ENCODE measurements around the gene KLF15.

Gene KLF15

GRCh38 chr3:126317029-126317996 lies 39.9 kb downstream of the KLF15 start:
- Histone ChIP-seq H3K4me1 (ENCODE audit: control insufficient read depth, insufficient read depth, low read length) (peaks cover 2% of the 10 kb centered on the region), H3K36me3 (ENCODE audit: control insufficient read depth in 2 of 2, insufficient read depth in 2 of 2, low read length in 2 of 2) (no peaks in the 10 kb centered on the region), H3K4me3 (ENCODE audit: low read length in 2 of 2) (no peak overlapping the region), H3K9ac (ENCODE audit: low read length in 2 of 2) (no peak overlapping the region), H3K27ac (ENCODE audit: low read length) (no peak overlapping the region), H3K27me3 (ENCODE audit: control insufficient read depth in 1 of 2, insufficient read depth in 2 of 2, low read length in 2 of 2) (no peaks in the 10 kb centered on the region), H3K9me3 (ENCODE audit: control insufficient read depth in 2 of 2, low read length in 2 of 2) (no peaks in the 10 kb centered on the region)

GRCh38 chr3:126316501-126316939 lies 40.7 kb downstream of the KLF15 start:
- peaks cover 2% of the 10 kb centered on the region for H3K4me1 ChIP-seq (ENCODE audit: control insufficient read depth, insufficient read depth, low read length)
- H3K36me3 ChIP-seq (ENCODE audit: control insufficient read depth in 2 of 2, insufficient read depth in 2 of 2, low read length in 2 of 2), result no peaks in the 10 kb centered on the region
- no peak overlapping the region for H3K9ac ChIP-seq (ENCODE audit: low read length in 2 of 2)
- H3K9me3 ChIP-seq (ENCODE audit: control insufficient read depth in 2 of 2, low read length in 2 of 2), result no peaks in the 10 kb centered on the region
- H3K27ac ChIP-seq (ENCODE audit: low read length), result no peak overlapping the region
- no peaks in the 10 kb centered on the region for H3K27me3 ChIP-seq (ENCODE audit: control insufficient read depth in 1 of 2, insufficient read depth in 2 of 2, low read length in 2 of 2)
- no peak overlapping the region for H3K4me3 ChIP-seq (ENCODE audit: low read length in 2 of 2)

GRCh38 chr3:126316031-126316461 lies 41.2 kb downstream of the KLF15 start:
- Histone ChIP-seq H3K4me1 (ENCODE audit: control insufficient read depth, insufficient read depth, low read length) (peaks cover 2% of the 10 kb centered on the region), H3K4me3 (ENCODE audit: low read length in 2 of 2) (no peak overlapping the region), H3K36me3 (ENCODE audit: control insufficient read depth in 2 of 2, insufficient read depth in 2 of 2, low read length in 2 of 2) (no peaks in the 10 kb centered on the region), H3K9me3 (ENCODE audit: control insufficient read depth in 2 of 2, low read length in 2 of 2) (no peaks in the 10 kb centered on the region), H3K27ac (ENCODE audit: low read length) (no peak overlapping the region), H3K9ac (ENCODE audit: low read length in 2 of 2) (no peak overlapping the region), H3K27me3 (ENCODE audit: control insufficient read depth in 1 of 2, insufficient read depth in 2 of 2, low read length in 2 of 2) (no peaks in the 10 kb centered on the region)

- Histone ChIP-seq H3K9me3 (ENCODE audit: control insufficient read depth in 2 of 2, low read length in 2 of 2) (peaks cover 0 to 8% of the 10 kb centered on the region in 2 donors), H3K4me1 (ENCODE audit: control insufficient read depth, insufficient read depth, low read length) (peaks cover 2% of the 10 kb centered on the region), H3K9ac (ENCODE audit: low read length in 2 of 2) (no peak overlapping the region), H3K4me3 (ENCODE audit: low read length in 2 of 2) (no peak overlapping the region), H3K27me3 (ENCODE audit: control insufficient read depth in 1 of 2, insufficient read depth in 2 of 2, low read length in 2 of 2) (no peaks in the 10 kb centered on the region), H3K27ac (ENCODE audit: low read length) (no peak overlapping the region), H3K36me3 (ENCODE audit: control insufficient read depth in 2 of 2, insufficient read depth in 2 of 2, low read length in 2 of 2) (no peaks in the 10 kb centered on the region)
Observed at GRCh38 chr3:126314790-126315658, 42.2 kb downstream of the KLF15 start.

GRCh38 chr3:126314305-126314789 lies 42.9 kb downstream of the KLF15 start:
- Histone ChIP-seq H3K27me3 (ENCODE audit: control insufficient read depth in 1 of 2, insufficient read depth in 2 of 2, low read length in 2 of 2) (no peaks in the 10 kb centered on the region), H3K36me3 (ENCODE audit: control insufficient read depth in 2 of 2, insufficient read depth in 2 of 2, low read length in 2 of 2) (no peaks in the 10 kb centered on the region), H3K9ac (ENCODE audit: low read length in 2 of 2) (no peak overlapping the region), H3K4me3 (ENCODE audit: low read length in 2 of 2) (no peak overlapping the region), H3K4me1 (ENCODE audit: control insufficient read depth, insufficient read depth, low read length) (peaks cover 2% of the 10 kb centered on the region), H3K9me3 (ENCODE audit: control insufficient read depth in 2 of 2, low read length in 2 of 2) (peaks cover 0 to 11% of the 10 kb centered on the region in 2 donors), H3K27ac (ENCODE audit: low read length) (no peak overlapping the region)

- H3K36me3 ChIP-seq (ENCODE audit: control insufficient read depth in 2 of 2, insufficient read depth in 2 of 2, low read length in 2 of 2), result no peaks in the 10 kb centered on the region
- no peak overlapping the region for H3K27ac ChIP-seq (ENCODE audit: low read length)
- no peaks in the 10 kb centered on the region for H3K27me3 ChIP-seq (ENCODE audit: control insufficient read depth in 1 of 2, insufficient read depth in 2 of 2, low read length in 2 of 2)
- peaks cover 0 to 11% of the 10 kb centered on the region in 2 donors for H3K9me3 ChIP-seq (ENCODE audit: control insufficient read depth in 2 of 2, low read length in 2 of 2)
- no peak overlapping the region for H3K9ac ChIP-seq (ENCODE audit: low read length in 2 of 2)
- H3K4me1 ChIP-seq (ENCODE audit: control insufficient read depth, insufficient read depth, low read length), result peaks cover 2% of the 10 kb centered on the region
- H3K4me3 ChIP-seq (ENCODE audit: low read length in 2 of 2), result no peak overlapping the region
Observed at GRCh38 chr3:126313580-126314304, 43.5 kb downstream of the KLF15 start.

GRCh38 chr3:126313166-126313565 lies 44.0 kb downstream of the KLF15 start:
- Histone ChIP-seq H3K27ac (ENCODE audit: low read length) (no peak overlapping the region), H3K36me3 (ENCODE audit: control insufficient read depth in 2 of 2, insufficient read depth in 2 of 2, low read length in 2 of 2) (no peaks in the 10 kb centered on the region), H3K4me3 (ENCODE audit: low read length in 2 of 2) (no peak overlapping the region), H3K4me1 (ENCODE audit: control insufficient read depth, insufficient read depth, low read length) (peaks cover 2% of the 10 kb centered on the region), H3K9me3 (ENCODE audit: control insufficient read depth in 2 of 2, low read length in 2 of 2) (peaks cover 0 to 11% of the 10 kb centered on the region in 2 donors), H3K27me3 (ENCODE audit: control insufficient read depth in 1 of 2, insufficient read depth in 2 of 2, low read length in 2 of 2) (no peaks in the 10 kb centered on the region), H3K9ac (ENCODE audit: low read length in 2 of 2) (no peak overlapping the region)

GRCh38 chr3:126312341-126312740 lies 44.9 kb downstream of the KLF15 start:
- H3K27ac ChIP-seq (ENCODE audit: low read length), result no peak overlapping the region
- no peak overlapping the region for H3K9ac ChIP-seq (ENCODE audit: low read length in 2 of 2)
- peaks cover 2% of the 10 kb centered on the region for H3K4me1 ChIP-seq (ENCODE audit: control insufficient read depth, insufficient read depth, low read length)
- no peak overlapping the region for H3K4me3 ChIP-seq (ENCODE audit: low read length in 2 of 2)
- no peaks in the 10 kb centered on the region for H3K36me3 ChIP-seq (ENCODE audit: control insufficient read depth in 2 of 2, insufficient read depth in 2 of 2, low read length in 2 of 2)
- no peaks in the 10 kb centered on the region for H3K27me3 ChIP-seq (ENCODE audit: control insufficient read depth in 1 of 2, insufficient read depth in 2 of 2, low read length in 2 of 2)
- peaks cover 0 to 11% of the 10 kb centered on the region in 2 donors for H3K9me3 ChIP-seq (ENCODE audit: control insufficient read depth in 2 of 2, low read length in 2 of 2)

- Histone ChIP-seq H3K27ac (ENCODE audit: low read length) (no peak overlapping the region), H3K27me3 (ENCODE audit: control insufficient read depth in 1 of 2, insufficient read depth in 2 of 2, low read length in 2 of 2) (no peaks in the 10 kb centered on the region), H3K9ac (ENCODE audit: low read length in 2 of 2) (no peak overlapping the region), H3K36me3 (ENCODE audit: control insufficient read depth in 2 of 2, insufficient read depth in 2 of 2, low read length in 2 of 2) (no peaks in the 10 kb centered on the region), H3K4me3 (ENCODE audit: low read length in 2 of 2) (no peak overlapping the region), H3K4me1 (ENCODE audit: control insufficient read depth, insufficient read depth, low read length) (peaks cover 2% of the 10 kb centered on the region), H3K9me3 (ENCODE audit: control insufficient read depth in 2 of 2, low read length in 2 of 2) (peaks cover 0 to 11% of the 10 kb centered on the region in 2 donors)
Observed at GRCh38 chr3:126311338-126311978, 45.8 kb downstream of the KLF15 start.

- Histone ChIP-seq H3K27me3 (ENCODE audit: control insufficient read depth in 1 of 2, insufficient read depth in 2 of 2, low read length in 2 of 2) (no peaks in the 10 kb centered on the region), H3K4me1 (ENCODE audit: control insufficient read depth, insufficient read depth, low read length) (no peaks in the 10 kb centered on the region), H3K9me3 (ENCODE audit: control insufficient read depth in 2 of 2, low read length in 2 of 2) (peaks cover 0 to 11% of the 10 kb centered on the region in 2 donors), H3K27ac (ENCODE audit: low read length) (no peak overlapping the region), H3K36me3 (ENCODE audit: control insufficient read depth in 2 of 2, insufficient read depth in 2 of 2, low read length in 2 of 2) (no peaks in the 10 kb centered on the region), H3K9ac (ENCODE audit: low read length in 2 of 2) (no peak overlapping the region), H3K4me3 (ENCODE audit: low read length in 2 of 2) (no peak overlapping the region)
Observed at GRCh38 chr3:126310816-126311215, 46.4 kb downstream of the KLF15 start.

All from stomach smooth muscle (tissue), 2 donors.